Measurements from ENCODE around the gene LASP1NB.
"Not testable (repeated sequence)": the region's sequence is repeated elsewhere in the genome, so short reads cannot be mapped to it uniquely, and the experiment has no call there.

The LASP1NB gene

GRCh38 chr17:38943607-38944006 is 18.2 kb downstream of the LASP1NB start:
- peak; percentile 29 for DNase-seq (ENCODE audit: low read depth)
- H3K4me3 ChIP-seq (ENCODE audit: low read depth, low read length), result no peak overlapping the region
- TF ChIP-seq CTCF (conservative IDR thresholded peaks at IDR 0.05; ENCODE audit: low read depth, low read length), result no peak

- TF ChIP-seq CTCF (conservative IDR thresholded peaks at IDR 0.05; ENCODE audit: low read depth, low read length), result no peak
- H3K4me3 ChIP-seq (ENCODE audit: low read depth, low read length), result no peak overlapping the region
- no peak for DNase-seq (ENCODE audit: low read depth)
These were observed 21.8 kb downstream of the LASP1NB start for GRCh38 chr17:38947189-38947588.

GRCh38 chr17:38953800-38954199 is 28.4 kb downstream of the LASP1NB start:
- DNase-seq (ENCODE audit: low read depth), result not testable (repeated sequence)

GRCh38 chr17:38958326-38958725 is 32.9 kb downstream of the LASP1NB start:
- H3K4me3 ChIP-seq (ENCODE audit: low read depth, low read length), result no peak overlapping the region
- no peak for TF ChIP-seq CTCF (conservative IDR thresholded peaks at IDR 0.05; ENCODE audit: low read depth, low read length)
- DNase-seq (ENCODE audit: low read depth), result peak; percentile 63

More at GRCh38 chr17:38953800-38954199, 28.4 kb downstream of the LASP1NB start:
- not testable (repeated sequence) for H3K4me3 ChIP-seq (ENCODE audit: low read depth, low read length)

- no peak overlapping the region for H3K4me3 ChIP-seq (ENCODE audit: low read depth, low read length)
- DNase-seq (ENCODE audit: low read depth), result peak; percentile 63
- TF ChIP-seq CTCF (conservative IDR thresholded peaks at IDR 0.05; ENCODE audit: low read depth, low read length), result no peak
These were observed 33.3 kb downstream of the LASP1NB start for GRCh38 chr17:38958756-38959155.

- no peak for DNase-seq (ENCODE audit: low read depth)
- no peak for TF ChIP-seq CTCF (conservative IDR thresholded peaks at IDR 0.05; ENCODE audit: low read depth, low read length)
- H3K4me3 ChIP-seq (ENCODE audit: low read depth, low read length), result no peak overlapping the region
These were observed 34.1 kb downstream of the LASP1NB start for GRCh38 chr17:38959508-38959907.

GRCh38 chr17:38960402-38960801 is 35.0 kb downstream of the LASP1NB start:
- DNase-seq (ENCODE audit: low read depth), result no peak
- H3K4me3 ChIP-seq (ENCODE audit: low read depth, low read length), result no peak overlapping the region
- TF ChIP-seq CTCF (conservative IDR thresholded peaks at IDR 0.05; ENCODE audit: low read depth, low read length), result no peak

- no peak for DNase-seq (ENCODE audit: low read depth)
- TF ChIP-seq CTCF (conservative IDR thresholded peaks at IDR 0.05; ENCODE audit: low read depth, low read length), result no peak
- H3K4me3 ChIP-seq (ENCODE audit: low read depth, low read length), result no peak overlapping the region
These were observed 36.0 kb downstream of the LASP1NB start for GRCh38 chr17:38961413-38961812.

Data from choroid plexus epithelial cell (primary cell).